GM12875 (cell line): ENCODE data around the gene SMAD7.

Source experiments
- H3K4me3 ChIP-seq: one replicate; pipeline ENCODE4 v1.5.1; 2011; ENCODE audit warnings: low read depth, low read length, control low read depth
- CTCF ChIP-seq: IDR thresholded peaks from 2 replicates; pipeline ENCODE4 v1.5.1; 2011; ENCODE audit warnings: low read depth, mild to moderate bottlenecking, control low read depth, inconsistent platforms, low read length, moderate library complexity, borderline replicate concordance; ENCODE audit not compliant: insufficient read depth

The SMAD7 gene

DNA sequence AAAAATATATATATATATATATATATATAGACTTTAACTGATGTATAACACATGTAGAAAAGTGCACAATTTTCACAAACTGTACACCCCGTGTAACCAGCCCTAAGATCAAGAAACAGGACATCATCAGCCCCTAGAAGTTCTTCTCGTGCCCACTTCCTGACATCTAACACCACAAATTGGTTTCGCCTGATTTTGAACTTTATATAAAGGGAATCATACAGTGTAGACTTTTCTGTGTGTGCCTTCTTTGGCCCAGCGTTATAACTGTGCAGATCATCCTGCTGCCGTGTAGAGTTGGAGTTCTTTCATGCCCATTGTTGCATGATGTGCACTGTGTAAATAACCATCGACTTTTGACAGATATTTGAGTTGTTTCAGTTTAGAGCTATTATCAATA is 41.0 kb downstream of the SMAD7 start:
- no peak overlapping the region for H3K4me3 ChIP-seq
- no peak for TF ChIP-seq CTCF

- H3K4me3 ChIP-seq = no peak overlapping the region
- no peak for TF ChIP-seq CTCF
Observed at GRCh38 chr18:48908916-48909315, 41.8 kb downstream of the SMAD7 start.

DNA sequence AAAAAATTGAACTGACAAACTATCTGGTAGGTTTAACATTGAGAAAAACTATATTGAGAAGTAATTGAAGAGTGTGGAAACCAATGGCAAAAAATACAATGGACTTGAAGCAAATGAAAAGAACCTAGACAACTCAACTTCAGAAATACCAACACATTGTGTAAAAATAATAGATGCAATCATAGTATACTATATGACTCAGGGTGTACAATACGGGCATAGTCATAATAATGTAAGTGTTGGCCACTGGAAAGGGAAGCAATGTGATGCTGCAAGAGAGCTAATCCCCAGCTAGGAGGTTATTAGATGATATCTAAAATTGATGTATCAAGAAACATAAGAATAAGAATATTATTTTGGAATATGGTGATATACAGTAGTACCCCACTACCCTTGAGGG is 45.3 kb downstream of the SMAD7 start:
- no peak overlapping the region for H3K4me3 ChIP-seq
- no peak for TF ChIP-seq CTCF

GRCh38 chr18:48904847-48905394 is 45.8 kb downstream of the SMAD7 start:
- no peak overlapping the region for H3K4me3 ChIP-seq
- no peak for TF ChIP-seq CTCF

DNA sequence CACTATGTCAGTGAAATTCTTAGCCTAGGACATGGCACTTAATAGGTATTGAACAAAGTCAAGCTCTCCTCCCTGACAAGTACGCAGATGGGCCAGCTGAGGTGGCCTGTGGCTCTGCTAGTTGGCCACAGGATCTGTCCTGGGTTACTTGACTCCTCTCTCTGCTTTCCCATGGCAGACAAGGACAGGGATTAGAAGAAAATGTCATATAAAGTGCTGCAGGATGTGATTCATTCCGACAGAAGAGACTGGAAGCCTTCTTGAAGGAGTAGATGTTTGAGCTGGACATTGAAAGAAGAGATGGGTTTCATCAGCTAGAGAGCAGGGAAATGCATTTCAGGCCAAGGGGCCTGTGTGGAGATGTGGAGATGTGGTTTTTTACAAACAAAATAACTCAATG is 46.7 kb downstream of the SMAD7 start:
- no peak for TF ChIP-seq CTCF
- H3K4me3 ChIP-seq = no peak overlapping the region

DNA sequence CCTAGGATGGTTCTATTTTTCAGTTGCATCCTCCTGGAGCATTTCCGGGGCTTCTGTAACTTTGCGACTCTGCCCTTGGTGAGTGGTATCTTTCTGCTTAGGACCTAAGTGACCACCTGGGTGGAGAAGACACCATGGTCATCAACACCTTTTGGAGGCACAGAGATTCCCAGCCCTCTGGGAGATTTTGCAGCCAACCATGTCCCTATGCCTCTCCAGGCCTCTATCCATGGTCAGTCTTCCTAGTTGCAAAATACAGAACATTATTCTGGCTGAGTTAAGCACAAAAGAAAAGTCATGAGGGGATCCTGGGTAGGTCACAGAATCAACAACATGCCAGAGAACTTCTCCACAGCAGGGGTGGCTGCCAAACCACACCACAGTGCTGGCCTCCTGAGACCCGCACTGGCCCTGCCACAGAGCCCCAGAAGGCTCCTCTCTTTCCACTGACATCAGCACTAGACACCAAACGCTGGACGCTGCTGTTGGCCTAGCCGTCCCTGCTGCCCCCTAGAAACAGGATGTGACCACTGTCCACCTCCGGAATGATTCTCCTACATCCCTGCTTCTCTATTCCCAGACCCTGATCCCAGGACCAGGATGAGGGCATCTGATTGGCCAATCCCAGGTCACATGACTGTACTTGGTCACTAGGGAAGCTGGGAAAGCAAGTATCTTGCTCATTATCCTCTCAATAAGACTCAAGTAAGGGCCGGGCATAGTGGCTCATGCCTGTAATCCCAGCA is 47.7 kb downstream of the SMAD7 start:
- H3K4me3 ChIP-seq = no peak overlapping the region
- no peak for TF ChIP-seq CTCF
